NB4 (cell line): ENCODE measurements around the gene TBC1D14.

Source experiments
- MYC ChIP-seq: IDR thresholded peaks from 2 replicates; pipeline ENCODE4 v1.6.1; 2011; ENCODE audit warnings: low read depth, low read length
- POLR2A ChIP-seq: IDR thresholded peaks from 2 replicates; pipeline ENCODE4 v1.6.1; 2011; ENCODE audit warnings: mild to moderate bottlenecking; ENCODE audit not compliant: insufficient read length; ENCODE audit errors: extremely low read depth
- TF ChIP-seq, protein P1 (sequence below): IDR thresholded peaks from one replicate; pipeline ENCODE4 v1.5.1; 2012; ENCODE audit warnings: low read depth, low read length

DNA sequence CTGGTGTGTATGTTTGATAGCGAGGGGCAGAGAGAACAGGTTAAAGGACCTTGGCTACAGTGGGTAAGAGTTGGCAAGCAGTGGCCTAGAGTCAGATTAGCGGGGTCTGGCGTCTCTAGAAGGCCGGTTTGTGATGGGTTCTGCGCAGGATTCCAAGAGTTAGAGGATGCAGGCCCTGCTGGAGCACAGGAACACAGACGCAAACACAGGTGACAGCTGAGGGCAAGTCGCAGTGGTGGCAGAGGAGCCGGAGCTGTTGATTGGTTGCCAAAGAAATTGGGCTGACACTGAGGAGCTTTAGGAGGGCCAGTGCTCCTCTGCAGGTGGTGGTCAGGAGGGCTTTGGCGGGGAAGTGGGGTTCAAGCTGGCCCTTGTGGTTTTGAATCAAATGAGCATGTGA lies 137.3 kb downstream of the TBC1D14 start:
- TF ChIP-seq, protein P1, sequence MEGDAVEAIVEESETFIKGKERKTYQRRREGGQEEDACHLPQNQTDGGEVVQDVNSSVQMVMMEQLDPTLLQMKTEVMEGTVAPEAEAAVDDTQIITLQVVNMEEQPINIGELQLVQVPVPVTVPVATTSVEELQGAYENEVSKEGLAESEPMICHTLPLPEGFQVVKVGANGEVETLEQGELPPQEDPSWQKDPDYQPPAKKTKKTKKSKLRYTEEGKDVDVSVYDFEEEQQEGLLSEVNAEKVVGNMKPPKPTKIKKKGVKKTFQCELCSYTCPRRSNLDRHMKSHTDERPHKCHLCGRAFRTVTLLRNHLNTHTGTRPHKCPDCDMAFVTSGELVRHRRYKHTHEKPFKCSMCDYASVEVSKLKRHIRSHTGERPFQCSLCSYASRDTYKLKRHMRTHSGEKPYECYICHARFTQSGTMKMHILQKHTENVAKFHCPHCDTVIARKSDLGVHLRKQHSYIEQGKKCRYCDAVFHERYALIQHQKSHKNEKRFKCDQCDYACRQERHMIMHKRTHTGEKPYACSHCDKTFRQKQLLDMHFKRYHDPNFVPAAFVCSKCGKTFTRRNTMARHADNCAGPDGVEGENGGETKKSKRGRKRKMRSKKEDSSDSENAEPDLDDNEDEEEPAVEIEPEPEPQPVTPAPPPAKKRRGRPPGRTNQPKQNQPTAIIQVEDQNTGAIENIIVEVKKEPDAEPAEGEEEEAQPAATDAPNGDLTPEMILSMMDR, result no peak
- TF ChIP-seq POLR2A (no peak), MYC (no peak)
